OCI-LY3 (cell line): ENCODE results near the gene TMEM14B.

Source experiments
- H2AFZ ChIP-seq: fragments of 200-600, 300-600 bp; shearing (Covaris generic); 2 replicates; pipeline ENCODE4 v1.6.0; 2014; ENCODE audit warnings: antibody characterized with exemption, low read depth, low read length
- H3K27ac ChIP-seq: fragments of 200-600, 300-600 bp; sonication (generic); 2 replicates; pipeline ENCODE4 v1.5.1; 2014; ENCODE audit warnings: mild to moderate bottlenecking, low read length, moderate library complexity, mixed read lengths
- H3K27me3 ChIP-seq: fragments of 200-600, 300-600 bp; sonication (generic); 2 replicates; pipeline ENCODE4 v1.6.1; 2014; ENCODE audit warnings: low read depth, low read length, mixed read lengths
- H3K36me3 ChIP-seq: fragments of 200-600, 300-600 bp; sonication (generic); replicated peaks from 2 replicates; pipeline ENCODE3; 2014; ENCODE audit warnings: low read depth, low read length, mixed read lengths
- H3K4me1 ChIP-seq: fragments of 300-600, 200-600 bp; sonication (generic); 2 replicates; pipeline ENCODE4 v1.6.1; 2014; ENCODE audit warnings: low read length, mixed read lengths
- H3K4me2 ChIP-seq: fragments of 200-600, 300-600 bp; sonication (generic); 2 replicates; pipeline ENCODE4 v1.6.1; 2014; ENCODE audit warnings: low read length, mixed read lengths
- H3K4me3 ChIP-seq: fragments of 300-600, 200-600 bp; sonication (generic); 2 replicates; pipeline ENCODE4 v1.5.1; 2014; ENCODE audit warnings: antibody characterized with exemption, mild to moderate bottlenecking, low read length, moderate library complexity
- H3K79me2 ChIP-seq: fragments of 300-600, 200-600 bp; shearing (Covaris generic); 2 replicates; pipeline ENCODE4 v1.6.1; 2014; ENCODE audit warnings: mild to moderate bottlenecking, low read length, mixed read lengths
- H3K9ac ChIP-seq: fragments of 300-600, 200-600 bp; shearing (Covaris generic); 2 replicates; pipeline ENCODE4 v1.6.0; 2014; ENCODE audit warnings: mild to moderate bottlenecking, low read length, moderate library complexity
- H3K9me3 ChIP-seq: fragments of 200-600, 300-600 bp; shearing (Covaris generic); 2 replicates; pipeline ENCODE4 v1.6.1; 2014; ENCODE audit warnings: low read length, mixed read lengths; ENCODE audit not compliant: insufficient read depth
- H4K20me1 ChIP-seq: fragments of 200-600, 300-600 bp; sonication (generic); 2 replicates; pipeline ENCODE4 v1.6.1; 2016; ENCODE audit warnings: low read length, mixed read lengths; ENCODE audit not compliant: insufficient read depth
- EZH2phosphoT487 ChIP-seq: fragments of 200-600 bp; shearing (Covaris generic); IDR thresholded peaks from 2 replicates; pipeline ENCODE4 v1.6.1; 2018; ENCODE audit warnings: antibody characterized with exemption, mixed run types, low read depth
- TF ChIP-seq, protein P1 (sequence below): fragments of 200-600, 300-600 bp; sonication (generic); IDR thresholded peaks from 2 replicates; pipeline ENCODE4 v1.5.1; 2014; ENCODE audit warnings: antibody characterized with exemption, low read length, low read depth

TMEM14B gene

DNA sequence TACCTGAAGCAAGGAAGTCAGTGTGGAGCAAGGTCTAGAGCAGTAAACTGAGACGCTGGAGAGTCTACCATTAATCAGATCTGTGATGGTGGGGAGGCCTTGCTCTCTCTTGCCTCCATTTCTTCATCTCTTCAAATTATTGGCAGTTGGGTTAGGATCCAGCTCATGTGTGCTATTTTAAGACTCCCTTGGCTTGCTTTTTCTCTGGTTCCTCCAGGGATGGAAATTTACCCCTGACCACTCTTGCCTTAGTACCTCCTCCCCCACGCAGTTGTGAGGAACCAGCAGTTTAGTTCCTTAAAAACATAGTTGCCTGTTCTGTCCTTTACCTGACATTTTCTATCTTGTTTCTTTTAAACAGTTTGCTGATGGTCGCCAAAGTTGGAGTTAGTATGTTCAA, 17.4 kb upstream of the TMEM14B start:
- no peak overlapping the region for H2AFZ ChIP-seq
- no peaks in the 10 kb centered on the region for H3K79me2 ChIP-seq
- H3K9me3 ChIP-seq = no peaks in the 10 kb centered on the region
- no peaks in the 10 kb centered on the region for H3K36me3 ChIP-seq
- no peaks in the 10 kb centered on the region for H4K20me1 ChIP-seq
- TF ChIP-seq EZH2phosphoT487 = no peak
- TF ChIP-seq, protein P1, sequence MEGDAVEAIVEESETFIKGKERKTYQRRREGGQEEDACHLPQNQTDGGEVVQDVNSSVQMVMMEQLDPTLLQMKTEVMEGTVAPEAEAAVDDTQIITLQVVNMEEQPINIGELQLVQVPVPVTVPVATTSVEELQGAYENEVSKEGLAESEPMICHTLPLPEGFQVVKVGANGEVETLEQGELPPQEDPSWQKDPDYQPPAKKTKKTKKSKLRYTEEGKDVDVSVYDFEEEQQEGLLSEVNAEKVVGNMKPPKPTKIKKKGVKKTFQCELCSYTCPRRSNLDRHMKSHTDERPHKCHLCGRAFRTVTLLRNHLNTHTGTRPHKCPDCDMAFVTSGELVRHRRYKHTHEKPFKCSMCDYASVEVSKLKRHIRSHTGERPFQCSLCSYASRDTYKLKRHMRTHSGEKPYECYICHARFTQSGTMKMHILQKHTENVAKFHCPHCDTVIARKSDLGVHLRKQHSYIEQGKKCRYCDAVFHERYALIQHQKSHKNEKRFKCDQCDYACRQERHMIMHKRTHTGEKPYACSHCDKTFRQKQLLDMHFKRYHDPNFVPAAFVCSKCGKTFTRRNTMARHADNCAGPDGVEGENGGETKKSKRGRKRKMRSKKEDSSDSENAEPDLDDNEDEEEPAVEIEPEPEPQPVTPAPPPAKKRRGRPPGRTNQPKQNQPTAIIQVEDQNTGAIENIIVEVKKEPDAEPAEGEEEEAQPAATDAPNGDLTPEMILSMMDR = no peak
- no peak overlapping the region for H3K4me3 ChIP-seq
- no peak overlapping the region for H3K9ac ChIP-seq
- no peaks in the 10 kb centered on the region for H3K27me3 ChIP-seq
- H3K27ac ChIP-seq = no peak overlapping the region
- H3K4me2 ChIP-seq = no peak overlapping the region
- no peaks in the 10 kb centered on the region for H3K4me1 ChIP-seq

DNA sequence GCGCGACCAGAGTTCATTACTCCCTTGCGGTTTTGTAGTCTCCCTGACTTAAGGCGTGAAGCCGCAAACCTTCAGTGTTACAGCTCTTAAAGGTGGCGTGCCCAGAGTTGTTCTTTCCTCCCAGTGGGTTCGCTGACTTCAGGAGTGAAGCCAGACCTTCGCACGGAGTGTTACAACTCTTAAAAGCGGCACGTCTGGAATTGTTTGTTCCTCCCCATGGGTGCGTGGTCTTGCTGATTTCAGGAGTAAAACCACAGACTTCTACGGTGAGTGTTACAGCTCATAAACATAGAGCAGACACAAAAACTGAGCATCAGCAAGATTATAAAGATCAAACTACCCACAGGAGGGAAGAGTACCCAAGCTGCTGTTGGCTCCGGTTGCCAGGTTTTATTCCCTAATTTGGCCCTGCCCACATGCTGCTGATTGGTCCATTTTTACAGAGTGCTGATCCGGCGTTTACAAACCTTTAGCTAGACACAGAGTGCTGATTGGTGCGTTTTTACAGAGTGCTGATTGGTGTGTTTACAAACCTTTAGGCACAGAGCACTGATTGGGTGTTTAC, 14.4 kb upstream of the TMEM14B start:
- Histone ChIP-seq H3K36me3 (no peaks in the 10 kb centered on the region), H3K4me3 (no peak overlapping the region), H3K27ac (no peak overlapping the region), H4K20me1 (no peaks in the 10 kb centered on the region), H3K4me2 (no peak overlapping the region), H3K79me2 (no peaks in the 10 kb centered on the region), H2AFZ (no peak overlapping the region), H3K9me3 (no peaks in the 10 kb centered on the region), H3K4me1 (no peaks in the 10 kb centered on the region), H3K27me3 (no peaks in the 10 kb centered on the region), H3K9ac (no peak overlapping the region)
- TF ChIP-seq, protein P1 = no peak
- TF ChIP-seq EZH2phosphoT487 = no peak

DNA sequence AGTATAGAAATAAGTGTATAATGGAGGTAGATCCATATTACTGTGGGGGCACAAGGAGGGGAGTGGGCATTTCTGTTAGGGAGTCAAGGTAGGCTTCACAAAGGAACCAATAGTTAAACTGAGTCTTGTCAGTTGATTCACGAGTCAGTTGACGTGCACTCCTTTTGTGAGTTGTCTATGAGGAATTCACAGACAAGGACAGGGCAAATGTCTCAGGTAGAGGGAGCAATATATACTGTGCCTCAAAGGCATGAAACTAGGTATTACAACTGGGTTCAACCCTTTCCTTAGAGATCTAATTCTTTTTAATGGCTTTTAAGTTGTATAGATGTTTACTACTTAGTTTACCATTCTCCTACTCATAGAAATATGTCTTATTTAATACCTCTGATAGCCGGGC, 13.7 kb upstream of the TMEM14B start:
- Histone ChIP-seq H3K4me3 (no peak overlapping the region), H3K9ac (no peak overlapping the region), H2AFZ (no peak overlapping the region), H3K4me2 (no peak overlapping the region), H4K20me1 (no peaks in the 10 kb centered on the region), H3K27ac (no peak overlapping the region), H3K36me3 (no peaks in the 10 kb centered on the region), H3K79me2 (no peaks in the 10 kb centered on the region), H3K4me1 (no peaks in the 10 kb centered on the region), H3K27me3 (no peaks in the 10 kb centered on the region), H3K9me3 (no peaks in the 10 kb centered on the region)
- TF ChIP-seq, protein P1 = no peak
- no peak for TF ChIP-seq EZH2phosphoT487

DNA sequence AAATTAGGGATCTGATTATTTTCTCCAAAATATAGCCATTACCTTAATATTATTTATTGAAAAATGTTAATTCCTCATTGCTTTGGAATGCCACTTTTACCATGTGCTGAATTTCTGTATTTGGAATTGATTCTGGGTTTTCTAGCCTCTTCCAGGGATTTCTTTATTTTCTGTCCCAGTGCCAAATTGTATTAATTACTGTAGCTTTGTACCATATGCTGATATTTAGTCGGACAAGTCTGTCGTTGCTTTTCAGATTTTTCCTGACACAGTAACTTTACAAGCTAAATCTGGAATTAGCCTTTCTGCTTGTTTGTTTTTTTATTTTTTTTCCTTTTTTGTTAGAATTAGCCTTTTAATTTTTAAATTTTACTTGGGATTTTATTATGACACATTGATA, 10.9 kb upstream of the TMEM14B start:
- no peak overlapping the region for H3K4me3 ChIP-seq
- no peaks in the 10 kb centered on the region for H4K20me1 ChIP-seq
- no peak overlapping the region for H2AFZ ChIP-seq
- H3K36me3 ChIP-seq = no peaks in the 10 kb centered on the region
- no peak overlapping the region for H3K9ac ChIP-seq
- H3K4me2 ChIP-seq = no peak overlapping the region
- H3K79me2 ChIP-seq = no peaks in the 10 kb centered on the region
- no peaks in the 10 kb centered on the region for H3K4me1 ChIP-seq
- TF ChIP-seq, protein P1 = no peak
- no peak for TF ChIP-seq EZH2phosphoT487
- no peaks in the 10 kb centered on the region for H3K9me3 ChIP-seq
- no peak overlapping the region for H3K27ac ChIP-seq
- no peaks in the 10 kb centered on the region for H3K27me3 ChIP-seq
